Left forelimb (tissue), 1 donor: ENCODE results near the gene PPP1R14B.
A peak's percentile ranks its signal among the peaks of the same experiment; 100 is the strongest.

Source experiments
- DNase-seq: peaks from one replicate; pipeline ENCODE4 v3.0.0-alpha.2; 2018; ENCODE audit warnings: low spot score

Gene PPP1R14B

GRCh38 chr11:64245401-64245796, 1.3 kb downstream of the PPP1R14B start:
- DNase-seq: peak; percentile 85

- no peak for DNase-seq
Observed at GRCh38 chr11:64244966-64245365, 1.8 kb downstream of the PPP1R14B start.

GRCh38 chr11:64244107-64244506, 2.6 kb downstream of the PPP1R14B start:
- DNase-seq: no peak

DNA sequence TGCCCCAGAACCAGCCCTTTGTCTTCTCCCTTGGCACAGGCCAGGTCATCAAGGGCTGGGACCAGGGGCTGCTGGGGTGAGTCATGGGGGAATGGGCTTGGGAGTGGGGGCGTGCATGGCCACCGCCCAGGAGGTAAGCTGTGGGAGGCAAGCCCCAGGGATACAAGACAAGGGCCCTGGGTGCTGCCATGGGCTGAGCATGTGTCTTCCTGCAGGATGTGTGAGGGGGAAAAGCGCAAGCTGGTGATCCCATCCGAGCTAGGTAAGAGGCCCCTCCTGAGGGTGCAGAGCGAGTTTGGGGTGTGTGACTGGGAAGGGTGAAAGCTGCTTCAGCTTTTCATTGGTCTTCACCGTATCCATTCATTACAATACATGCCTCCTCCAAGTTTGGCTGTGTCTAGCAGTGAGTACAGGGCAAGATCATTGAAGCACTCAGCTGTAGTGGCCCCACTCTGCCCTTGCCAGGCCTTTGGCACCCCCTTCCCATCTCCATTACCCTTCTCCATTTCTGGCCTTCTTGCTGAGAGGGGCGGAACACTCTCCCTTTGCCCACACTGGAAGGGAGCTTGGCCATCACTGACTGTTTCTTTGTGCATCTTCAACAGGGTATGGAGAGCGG, 3.4 kb downstream of the PPP1R14B start:
- no peak for DNase-seq

DNA sequence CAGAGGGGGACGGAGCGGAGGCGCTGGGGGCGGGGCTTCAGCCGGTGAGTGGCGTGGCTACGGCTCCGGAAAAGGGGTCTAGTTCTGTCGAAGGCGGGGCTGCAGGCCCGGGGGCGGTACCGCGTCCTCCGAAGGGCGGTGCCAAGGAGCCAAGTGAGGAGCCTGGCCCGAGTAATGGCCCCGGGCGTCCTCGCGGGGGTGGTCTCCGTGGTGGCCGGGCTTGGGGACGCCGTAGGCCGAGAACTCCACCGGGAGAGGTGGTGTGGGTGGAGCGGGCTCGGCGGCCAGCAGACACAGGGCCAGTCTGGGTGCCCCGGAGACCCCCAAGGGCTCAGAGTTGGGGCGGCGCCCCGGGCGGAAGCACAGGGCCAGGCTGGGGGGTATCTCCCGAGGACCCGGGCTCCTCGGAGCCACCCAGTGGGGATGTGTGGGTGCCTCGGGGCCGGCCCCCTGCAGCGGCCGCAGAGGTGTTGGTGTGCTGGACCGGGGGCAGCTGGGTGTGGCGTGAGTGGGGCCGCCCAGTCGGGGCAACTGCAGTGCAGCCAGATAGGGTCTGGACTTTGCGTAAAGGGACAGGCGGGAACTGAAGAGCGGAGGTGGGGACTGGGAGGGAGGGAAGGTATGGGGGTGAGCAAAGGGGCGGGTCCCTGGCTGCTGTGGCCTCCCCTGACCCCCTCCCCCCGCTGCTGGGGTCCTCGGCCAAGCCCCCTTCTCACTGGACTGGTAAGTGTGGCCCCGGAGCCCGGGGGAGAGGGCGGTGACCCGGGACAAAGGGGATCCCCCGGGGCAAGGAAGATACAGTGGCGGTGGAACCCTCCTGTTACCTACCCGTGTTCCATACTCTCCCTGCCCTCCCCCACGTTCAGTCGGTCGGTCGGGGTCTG, 5.0 kb downstream of the PPP1R14B start:
- no peak for DNase-seq

DNA sequence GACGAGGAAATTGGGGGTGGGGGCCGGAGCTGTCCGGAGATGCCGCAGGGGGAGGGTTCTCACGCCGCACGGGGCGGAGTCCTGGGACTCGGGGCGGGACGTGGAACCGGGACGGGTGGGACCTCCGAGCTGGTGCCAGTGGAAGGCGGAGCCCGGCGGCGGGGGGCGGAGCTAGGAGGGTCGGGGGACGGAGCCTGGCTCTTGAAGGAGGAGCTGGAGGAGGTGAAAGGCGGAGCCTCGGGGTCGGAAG, 5.6 kb downstream of the PPP1R14B start:
- DNase-seq: peak; percentile 100

GRCh38 chr11:64240435-64241240, 6.1 kb downstream of the PPP1R14B start, which contains the start of gene FKBP2:
Gene FKBP2 (plus strand): TSS chr11:64241095. CDS start chr11:64242388, 1,293 bp downstream.
- DNase-seq: peak; percentile 99

DNA sequence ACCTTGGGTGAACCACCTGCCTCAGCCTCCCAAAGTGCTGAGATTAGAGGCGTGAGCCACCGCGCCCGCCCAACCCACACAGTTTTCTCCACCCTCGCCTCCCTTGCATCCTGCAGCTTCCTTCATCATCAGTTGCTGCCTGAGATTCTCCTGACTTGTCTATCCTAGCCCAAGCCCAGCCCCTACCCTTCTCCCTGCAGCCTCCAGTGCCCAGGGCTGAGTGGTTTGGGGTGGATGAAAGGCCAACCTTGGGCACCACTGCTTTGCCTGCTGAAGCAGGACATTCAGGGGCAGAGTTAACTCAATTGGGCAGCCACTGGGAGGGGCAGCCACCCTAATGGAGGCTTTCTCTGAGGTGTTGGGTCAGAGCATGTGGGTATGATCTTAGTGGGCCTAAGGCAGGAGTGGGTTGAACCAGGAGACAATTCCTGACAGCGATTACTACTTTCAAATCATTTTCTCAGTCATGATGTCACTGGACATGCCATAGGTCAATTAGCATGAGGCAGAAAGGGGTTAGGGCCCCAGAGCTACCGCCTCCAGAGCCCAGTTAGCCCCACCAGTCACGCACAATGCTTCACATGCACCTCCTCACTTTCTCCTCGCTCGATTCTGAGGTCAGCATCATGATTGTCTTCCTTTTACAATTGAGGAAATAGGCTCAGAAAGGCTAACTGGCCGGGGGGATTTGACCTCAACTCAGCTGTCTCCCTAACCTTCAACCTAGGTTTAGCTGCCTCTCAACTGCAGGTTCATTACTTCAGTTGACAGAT, 6.9 kb downstream of the PPP1R14B start:
- DNase-seq: no peak

DNA sequence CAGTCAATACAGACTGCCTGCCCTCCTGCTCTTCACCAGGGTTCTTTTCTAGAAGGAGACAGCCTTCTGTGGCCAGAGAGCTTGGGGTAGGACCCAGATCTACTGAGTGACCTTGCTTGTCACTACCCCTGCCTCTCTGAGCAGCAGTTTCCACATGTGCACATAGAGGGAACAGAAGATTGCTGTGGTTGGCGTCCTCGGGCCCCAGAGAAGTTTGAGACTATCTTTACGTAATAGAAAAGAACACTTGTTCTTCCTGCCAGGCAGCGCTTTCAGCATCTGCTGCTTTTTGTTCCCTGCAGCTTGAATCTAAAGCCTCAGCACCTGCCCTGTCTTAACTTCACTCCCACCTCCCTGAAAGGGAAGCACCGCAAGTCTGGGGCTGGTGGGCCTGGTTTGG, 7.7 kb downstream of the PPP1R14B start:
- no peak for DNase-seq

GRCh38 chr11:64238076-64238475, 8.7 kb downstream of the PPP1R14B start:
- DNase-seq: no peak

GRCh38 chr11:64237484-64237951, 9.2 kb downstream of the PPP1R14B start:
- no peak for DNase-seq

GRCh38 chr11:64235437-64236161, 11.1 kb downstream of the PPP1R14B start:
- no peak for DNase-seq

- no peak for DNase-seq
Observed at GRCh38 chr11:64234647-64235379, 11.9 kb downstream of the PPP1R14B start.

DNA sequence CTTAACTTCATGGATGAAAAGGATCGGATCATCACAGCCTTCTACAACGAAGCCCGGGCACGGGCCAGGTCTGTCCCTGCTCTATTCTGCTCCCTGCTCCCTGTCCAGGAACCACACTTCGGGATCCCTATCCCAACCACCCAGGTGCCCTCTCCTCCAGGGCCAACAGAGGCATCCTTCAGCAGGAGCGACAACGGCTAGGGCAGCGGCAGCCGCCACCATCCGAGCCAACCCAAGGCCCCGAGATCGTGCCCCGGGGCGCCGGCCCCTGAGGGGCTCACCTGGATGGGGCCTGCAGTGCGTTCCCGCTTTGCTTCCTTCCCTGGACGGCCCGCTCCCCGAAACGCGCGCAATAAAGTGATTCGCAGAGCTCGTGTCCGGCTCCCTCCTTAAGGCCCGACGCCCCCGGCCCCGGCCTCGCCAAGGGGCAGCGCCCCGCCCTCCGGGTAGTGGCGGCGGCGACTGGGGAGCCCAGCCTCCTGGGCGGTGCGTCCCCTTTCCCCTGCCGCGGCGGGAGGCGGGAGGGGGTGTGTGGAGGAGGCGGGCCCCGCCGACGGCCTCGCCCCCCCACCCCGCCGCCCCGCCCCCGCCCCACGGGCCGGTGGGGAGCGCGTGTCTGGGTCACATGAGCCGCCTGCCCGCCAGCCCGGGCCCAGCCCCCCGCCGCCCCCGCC, 12.7 kb downstream of the PPP1R14B start, which contains the start of gene VEGFB:
TSS of gene VEGFB (plus strand) at position 672 of the 674 bp plus-strand sequence. CDS start 250 bp downstream, outside the sequence.
- peak; percentile 84 for DNase-seq

- no peak for DNase-seq
Observed at GRCh38 chr11:64232967-64233315, 13.8 kb downstream of the PPP1R14B start.

DNA sequence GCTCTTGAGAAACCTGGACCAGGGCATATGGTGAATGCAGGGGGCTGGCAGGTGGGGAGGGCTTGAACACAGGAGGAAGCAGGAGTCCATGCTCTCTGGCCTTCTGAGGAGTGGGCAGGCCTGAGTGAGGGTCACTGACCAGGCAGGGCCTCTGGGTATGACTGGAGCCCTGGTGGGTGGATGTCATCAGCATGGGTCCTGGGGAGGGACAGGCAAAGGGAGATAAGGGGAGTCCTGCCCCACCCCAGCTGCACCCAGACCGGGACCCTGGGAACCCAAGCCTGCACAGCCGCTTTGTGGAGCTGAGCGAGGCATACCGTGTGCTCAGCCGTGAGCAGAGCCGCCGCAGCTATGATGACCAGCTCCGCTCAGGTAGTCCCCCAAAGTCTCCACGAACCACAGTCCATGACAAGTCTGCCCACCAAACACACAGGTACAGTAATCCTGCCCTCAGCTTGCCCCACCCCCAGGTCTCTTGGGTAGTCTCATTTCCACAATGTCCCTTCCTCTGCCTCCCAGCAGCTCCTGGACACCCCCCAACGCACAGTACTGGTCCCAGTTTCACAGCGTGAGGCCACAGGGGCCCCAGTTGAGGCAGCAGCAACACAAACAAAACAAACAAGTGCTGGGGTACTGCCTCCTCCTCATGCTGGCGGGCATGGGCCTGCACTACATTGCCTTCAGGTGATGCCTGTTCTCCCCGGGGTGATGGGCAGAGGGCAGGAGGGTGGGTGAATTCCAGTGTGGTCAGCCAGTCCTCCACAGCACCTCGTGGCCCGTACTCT, 14.4 kb downstream of the PPP1R14B start:
- no peak for DNase-seq

DNA sequence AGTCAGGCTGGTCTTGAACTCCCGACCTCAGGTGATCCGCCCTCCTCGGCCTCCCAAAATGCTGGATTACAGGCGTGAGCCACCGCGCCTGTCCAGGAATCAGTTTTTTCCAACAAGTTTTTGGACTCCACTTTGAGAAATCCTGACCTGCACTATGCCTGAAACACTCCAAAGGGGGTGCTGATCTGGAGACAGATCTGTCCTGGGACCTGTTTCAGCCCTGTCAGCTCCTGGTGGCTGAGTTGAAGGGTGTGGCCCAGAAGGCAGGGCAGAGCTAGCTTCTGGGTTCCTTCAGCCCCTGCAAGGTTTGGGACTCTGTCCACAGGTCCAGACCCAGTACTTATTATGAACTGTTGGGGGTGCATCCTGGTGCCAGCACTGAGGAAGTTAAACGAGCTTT, 15.2 kb downstream of the PPP1R14B start:
- DNase-seq: no peak

DNA sequence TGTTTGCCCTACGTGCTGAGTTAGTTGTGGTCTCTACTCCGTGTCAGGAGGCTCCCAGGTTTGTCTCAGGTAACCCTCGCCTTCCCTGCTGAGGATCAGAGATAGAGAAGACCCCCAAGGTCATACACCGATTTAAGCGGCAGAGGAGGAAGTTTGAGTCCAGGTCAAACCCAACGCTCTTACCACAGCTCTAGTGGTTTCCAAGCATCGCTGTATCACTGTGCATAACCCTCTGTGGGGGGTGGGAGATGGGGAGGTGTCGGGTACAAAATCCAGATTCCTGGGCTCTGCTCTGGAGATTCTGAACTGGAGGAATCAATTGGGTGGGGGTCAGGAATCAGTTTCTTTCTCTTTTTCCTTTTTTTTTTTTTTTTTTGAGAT, 15.8 kb downstream of the PPP1R14B start:
- DNase-seq: no peak
